A549 (cell line): ENCODE measurements around the gene UST. TPM values are rescaled to one million over a fixed set of nuclear protein-coding genes. Genes with fewer than 3 reads are reported as not detected.

Experiments used
- ATAC-seq, 2 experiments: fragments of 200-7000 bp in 1 of 2; fragments of >200 bp in 1 of 2; cut with Nextera tagmentation in 1 of 2; cut with Tn5 transposase in 1 of 2; 3 replicates each; pipeline versions ENCODE4 v1.8.0 to v1.9.1; 2018 to 2020; ENCODE audit warnings: mild to moderate bottlenecking in 1 of 2, moderate library complexity in 1 of 2
- CTCF ChIA-PET: fragments of 300-600 bp; sonication (Branson Sonifier 250); formaldehyde crosslinking; extraction: SDS; loops from one replicate; lab custom pipeline; 2021; ENCODE audit warnings: antibody characterized with exemption, inconsistent platforms; lab: Yijun Ruan, JAX
- POLR2A ChIA-PET: fragments of 350-600 bp; formaldehyde crosslinking; extraction: SDS; loops from one replicate; lab custom pipeline; 2021; ENCODE audit warnings: antibody characterized with exemption, inconsistent platforms; lab: Yijun Ruan, JAX
- DNase-seq, 2 experiments: peaks; one replicate each; pipeline versions ENCODE4 v3.0.0 to v3.0.0-alpha.2; 2011 to 2016; ENCODE audit warnings: low read depth in 1 of 2, low spot score in 1 of 2
- FAIRE-seq: peaks from 2 replicates; lab custom pipeline; 2011; peaks lifted over from hg19 to GRCh38; lab: Jason Lieb, UNC
- H3K27ac ChIP-seq, 2 experiments: fragments of >200 bp; sonication (Bioruptor Twin); formaldehyde crosslinking; 3 replicates each; pipeline ENCODE4 v1.5.1; 2016 to 2017
- H3K4me1 ChIP-seq: fragments of >200 bp; sonication (Bioruptor Twin); formaldehyde crosslinking; 3 replicates; pipeline ENCODE4 v1.6.1; 2016
- H3K4me2 ChIP-seq: fragments of >200 bp; sonication (Bioruptor Twin); formaldehyde crosslinking; 3 replicates; pipeline ENCODE4 v1.6.1; 2016
- H3K4me3 ChIP-seq: fragments of >200 bp; sonication (Bioruptor Twin); formaldehyde crosslinking; 3 replicates; pipeline ENCODE4 v1.5.1; 2016
- H3K9me3 ChIP-seq: fragments of >200 bp; sonication (Bioruptor Twin); formaldehyde crosslinking; 3 replicates; pipeline ENCODE4 v1.6.1; 2016
- EHMT2 ChIP-seq: fragments of 200-600 bp; sonication (generic); IDR thresholded peaks from 2 replicates; pipeline ENCODE4 v1.6.1; 2016; ENCODE audit warnings: antibody characterized with exemption, low read depth, mild to moderate bottlenecking, moderate library complexity
- ESRRA ChIP-seq: fragments of 150-350 bp; IDR thresholded peaks from 2 replicates; pipeline ENCODE4 v1.6.1; 2014; ENCODE audit warnings: mild to moderate bottlenecking, low read length, borderline replicate concordance
- HOXA7 ChIP-seq: fragments of 250-450 bp; sonication (Bioruptor Pico); IDR thresholded peaks from 2 replicates; pipeline ENCODE4 v1.5.0; 2020; ENCODE audit warnings: mild to moderate bottlenecking, moderate library complexity
- HOXB13 ChIP-seq: fragments of 250-450 bp; sonication (Bioruptor Pico); IDR thresholded peaks from 2 replicates; pipeline ENCODE4 v1.5.0; 2020; ENCODE audit warnings: low read depth, mild to moderate bottlenecking, moderate library complexity
- HOXB5 ChIP-seq: fragments of 250-450 bp; sonication (Bioruptor Pico); IDR thresholded peaks from 2 replicates; pipeline ENCODE4 v1.5.0; 2020; ENCODE audit warnings: mild to moderate bottlenecking, moderate library complexity
- KDM1A ChIP-seq: fragments of 200-600 bp; sonication (generic); IDR thresholded peaks from 2 replicates; pipeline ENCODE4 v1.6.1; 2016; ENCODE audit warnings: low read depth, mild to moderate bottlenecking
- MAFK ChIP-seq: fragments of 450-650 bp; IDR thresholded peaks from 2 replicates; pipeline ENCODE4 v1.6.1; 2014; ENCODE audit not compliant: partially characterized antibody
- MAZ ChIP-seq: fragments of 150-350 bp; IDR thresholded peaks from 2 replicates; pipeline ENCODE4 v1.6.1; 2014; ENCODE audit warnings: antibody characterized with exemption, low read depth, low read length, borderline replicate concordance
- MYC ChIP-seq: IDR thresholded peaks from 2 replicates; pipeline ENCODE4 v1.6.1; 2012; ENCODE audit warnings: mild to moderate bottlenecking, inconsistent platforms, low read length, improper control_type of control experiment, borderline replicate concordance
- POLR2A ChIP-seq: IDR thresholded peaks from 2 replicates; pipeline ENCODE4 v1.6.1; 2012; ENCODE audit warnings: mild to moderate bottlenecking, low read length
- RCOR1 ChIP-seq: fragments of 150-350 bp; IDR thresholded peaks from 2 replicates; pipeline ENCODE4 v1.6.1; 2014; ENCODE audit warnings: antibody characterized with exemption, low read length, low read depth
- RNF2 ChIP-seq: fragments of 200-600 bp; sonication (generic); IDR thresholded peaks from 2 replicates; pipeline ENCODE4 v1.6.1; 2016; ENCODE audit warnings: low read depth, mild to moderate bottlenecking, antibody characterized with exemption, moderate library complexity, borderline replicate concordance
- SREBF2 ChIP-seq: fragments of 450-650 bp; IDR thresholded peaks from 2 replicates; pipeline ENCODE4 v1.6.1; 2014; ENCODE audit warnings: mild to moderate bottlenecking, moderate library complexity
- TP53 ChIP-seq: fragments of 250-450 bp; sonication (Bioruptor Pico); IDR thresholded peaks from 2 replicates; pipeline ENCODE4 v1.5.0; 2021; ENCODE audit warnings: mild to moderate bottlenecking, moderate library complexity
- ZFP36 ChIP-seq: fragments of 450-650 bp; IDR thresholded peaks from 2 replicates; pipeline ENCODE4 v1.6.1; 2014; ENCODE audit warnings: borderline replicate concordance; ENCODE audit not compliant: partially characterized antibody
- ZNF302 ChIP-seq: fragments of 250-450 bp; sonication (Bioruptor Pico); IDR thresholded peaks from 2 replicates; pipeline ENCODE4 v1.9.0; 2021; ENCODE audit warnings: inconsistent platforms, mild to moderate bottlenecking, moderate library complexity
- WGBS: methylation state at CpG from one replicate; pipeline ENCODE4 v1.1.6; 2017; ENCODE audit errors: missing lambda C conversion rate; 5-methylcytosine and 5-hydroxymethylcytosine counted together
- polyA plus RNA-seq, 4 experiments: library from polyadenylated mRNA; depleted of rRNA in 3 of 4; stranded (reverse); fragments of >200 nt; fragmentation: RNase III in 1 of 4; extraction: RNeasy Plus Mini Kit Qiagen cat#74134 plus additional on column Dnase treatment in 1 of 4; gene quantifications; 2 replicates in 3 of 4; 3 replicates in 1 of 4; pipeline ENCODE4 v1.2.3, GENCODE V29; 2011 to 2017
- TF ChIP-seq, protein P1 (sequence below): fragments of 150-350 bp; IDR thresholded peaks from 2 replicates; pipeline ENCODE4 v1.6.1; 2014; ENCODE audit warnings: low read depth, mild to moderate bottlenecking, low read length
- TF ChIP-seq, protein P2 (sequence below): fragments of >200 bp; sonication (Bioruptor Twin); formaldehyde crosslinking; IDR thresholded peaks from 3 replicates; pipeline ENCODE4 v1.6.1; 2016
- TF ChIP-seq, protein P3 (sequence below): IDR thresholded peaks from 2 replicates; pipeline ENCODE4 v1.6.1; 2012
- TF ChIP-seq, protein P4 (sequence below): IDR thresholded peaks from 2 replicates; pipeline ENCODE4 v1.6.1; 2012

UST gene
- polyA plus RNA-seq, 2 of the 4 experiments (the other 2 are of a cell fraction) = 0.54 to 1.7 TPM

DNA sequence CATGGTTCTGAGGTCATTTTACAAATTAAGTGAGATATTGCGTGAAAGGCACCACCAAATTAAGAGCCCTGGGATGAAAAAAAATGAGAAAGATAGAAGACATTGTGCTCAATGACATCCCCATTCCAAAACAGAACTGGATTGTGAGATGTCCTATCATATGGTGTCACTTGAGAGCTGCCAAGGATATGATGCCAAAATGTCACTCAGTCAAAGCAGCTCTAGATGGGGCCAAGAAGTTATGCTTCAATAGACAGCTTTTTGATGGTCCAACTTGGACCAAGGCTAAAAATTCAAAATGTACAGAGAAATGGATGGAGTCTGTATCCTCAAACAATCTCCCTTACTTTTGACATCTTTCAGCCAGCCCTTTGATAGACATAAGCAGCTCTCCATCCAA lies 180.8 kb downstream of the UST start:
- WGBS = 65% methylated on average over 1 of the region's 1 CpG
- ChIA-PET POLR2A (no interaction called here), CTCF (interaction anchor here (1.0 to 1.2 kb wide), 2 partner anchors 10 to 16 kb away, joined by 3 read pairs; no protein-coding TSS in a partner anchor)
- TF ChIP-seq ESRRA (no peak), MAFK (no peak), HOXB13 (CRISPR knock-in tag) (no peak), ZFP36 (no peak), KDM1A (no peak), EHMT2 (no peak), HOXA7 (CRISPR knock-in tag) (no peak)
- TF ChIP-seq, protein P1, sequence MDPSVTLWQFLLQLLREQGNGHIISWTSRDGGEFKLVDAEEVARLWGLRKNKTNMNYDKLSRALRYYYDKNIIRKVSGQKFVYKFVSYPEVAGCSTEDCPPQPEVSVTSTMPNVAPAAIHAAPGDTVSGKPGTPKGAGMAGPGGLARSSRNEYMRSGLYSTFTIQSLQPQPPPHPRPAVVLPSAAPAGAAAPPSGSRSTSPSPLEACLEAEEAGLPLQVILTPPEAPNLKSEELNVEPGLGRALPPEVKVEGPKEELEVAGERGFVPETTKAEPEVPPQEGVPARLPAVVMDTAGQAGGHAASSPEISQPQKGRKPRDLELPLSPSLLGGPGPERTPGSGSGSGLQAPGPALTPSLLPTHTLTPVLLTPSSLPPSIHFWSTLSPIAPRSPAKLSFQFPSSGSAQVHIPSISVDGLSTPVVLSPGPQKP = no peak
- TF ChIP-seq, protein P2, sequence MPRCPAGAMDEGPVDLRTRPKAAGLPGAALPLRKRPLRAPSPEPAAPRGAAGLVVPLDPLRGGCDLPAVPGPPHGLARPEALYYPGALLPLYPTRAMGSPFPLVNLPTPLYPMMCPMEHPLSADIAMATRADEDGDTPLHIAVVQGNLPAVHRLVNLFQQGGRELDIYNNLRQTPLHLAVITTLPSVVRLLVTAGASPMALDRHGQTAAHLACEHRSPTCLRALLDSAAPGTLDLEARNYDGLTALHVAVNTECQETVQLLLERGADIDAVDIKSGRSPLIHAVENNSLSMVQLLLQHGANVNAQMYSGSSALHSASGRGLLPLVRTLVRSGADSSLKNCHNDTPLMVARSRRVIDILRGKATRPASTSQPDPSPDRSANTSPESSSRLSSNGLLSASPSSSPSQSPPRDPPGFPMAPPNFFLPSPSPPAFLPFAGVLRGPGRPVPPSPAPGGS = no peak
- TF ChIP-seq, protein P3, sequence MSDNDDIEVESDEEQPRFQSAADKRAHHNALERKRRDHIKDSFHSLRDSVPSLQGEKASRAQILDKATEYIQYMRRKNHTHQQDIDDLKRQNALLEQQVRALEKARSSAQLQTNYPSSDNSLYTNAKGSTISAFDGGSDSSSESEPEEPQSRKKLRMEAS = no peak
- no peak for DNase-seq
- H3K4me2 ChIP-seq = no peak overlapping the region
- no peak overlapping the region for H3K4me3 ChIP-seq
- no peaks in the 10 kb centered on the region for H3K4me1 ChIP-seq
- no peaks in the 10 kb centered on the region for H3K9me3 ChIP-seq
- no peak for ATAC-seq
- no peak overlapping the region for H3K27ac ChIP-seq
- FAIRE-seq = no peak

DNA sequence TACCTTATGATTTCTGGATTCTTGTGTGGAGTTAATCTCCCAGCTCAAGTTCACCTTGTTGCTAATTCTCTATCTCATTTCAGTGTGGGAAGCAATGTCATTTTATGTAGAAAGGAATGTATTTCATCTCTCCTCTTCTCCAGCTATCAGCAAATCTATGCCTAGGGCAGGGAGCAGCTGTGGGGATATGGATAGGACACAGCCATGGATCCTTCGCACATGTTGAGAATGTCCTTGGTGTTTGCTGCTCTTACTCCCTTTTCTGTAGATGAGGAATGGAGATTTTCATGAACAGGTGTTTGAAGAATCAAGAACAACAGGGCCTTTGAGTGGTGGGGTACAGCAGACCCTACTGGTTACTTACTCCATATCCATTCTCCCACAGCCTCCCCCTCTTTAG lies 182.0 kb downstream of the UST start:
- ATAC-seq (no peak), DNase-seq (no peak), FAIRE-seq (no peak)
- Histone ChIP-seq H3K4me1 (no peaks in the 10 kb centered on the region), H3K4me2 (no peak overlapping the region), H3K9me3 (no peaks in the 10 kb centered on the region), H3K4me3 (no peak overlapping the region), H3K27ac (no peak overlapping the region)
- ChIA-PET POLR2A (no interaction called here), CTCF (no interaction called here)
- WGBS = 38% methylated on average over 1 of the region's 1 CpG
- TF ChIP-seq TP53 (no peak), HOXB5 (no peak), MAZ (no peak), MYC (no peak), ZNF302 (CRISPR knock-in tag) (no peak), RNF2 (no peak)
- TF ChIP-seq, protein P4, sequence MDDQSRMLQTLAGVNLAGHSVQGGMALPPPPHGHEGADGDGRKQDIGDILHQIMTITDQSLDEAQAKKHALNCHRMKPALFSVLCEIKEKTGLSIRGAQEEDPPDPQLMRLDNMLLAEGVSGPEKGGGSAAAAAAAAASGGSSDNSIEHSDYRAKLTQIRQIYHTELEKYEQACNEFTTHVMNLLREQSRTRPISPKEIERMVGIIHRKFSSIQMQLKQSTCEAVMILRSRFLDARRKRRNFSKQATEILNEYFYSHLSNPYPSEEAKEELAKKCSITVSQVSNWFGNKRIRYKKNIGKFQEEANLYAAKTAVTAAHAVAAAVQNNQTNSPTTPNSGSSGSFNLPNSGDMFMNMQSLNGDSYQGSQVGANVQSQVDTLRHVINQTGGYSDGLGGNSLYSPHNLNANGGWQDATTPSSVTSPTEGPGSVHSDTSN = no peak

DNA sequence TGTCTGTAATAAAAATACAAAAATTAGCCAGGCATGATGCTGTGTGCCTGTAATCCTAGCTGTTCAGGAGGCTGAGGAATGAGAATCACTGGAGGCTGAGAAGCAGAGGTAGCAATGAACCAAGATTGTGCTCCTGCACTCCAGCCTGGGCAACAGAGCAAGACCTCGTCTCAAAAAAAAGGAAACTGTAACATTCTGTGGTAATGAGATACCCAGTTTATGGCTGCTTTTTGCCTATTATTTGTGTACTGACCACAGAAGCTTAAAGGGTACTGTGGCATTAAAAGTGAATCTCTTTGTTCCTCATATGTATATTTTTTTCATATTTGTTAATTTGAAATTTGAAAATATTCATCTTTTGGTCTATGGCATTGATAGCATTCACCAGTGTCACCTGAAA lies 185.4 kb downstream of the UST start:
- 32% methylated on average over 1 of the region's 1 CpG for WGBS
- TF ChIP-seq SREBF2 = no peak
- no peak for TF ChIP-seq POLR2A
- no peak for TF ChIP-seq RCOR1
- DNase-seq (no peak), FAIRE-seq (no peak), ATAC-seq (no peak)
- no peaks in the 10 kb centered on the region for H3K4me1 ChIP-seq
- no peak overlapping the region for H3K4me3 ChIP-seq
- CTCF ChIA-PET = no interaction called here
- no peak overlapping the region for H3K27ac ChIP-seq
- no peak overlapping the region for H3K4me2 ChIP-seq
- POLR2A ChIA-PET = no interaction called here
- H3K9me3 ChIP-seq = no peaks in the 10 kb centered on the region
